ENCODE results near the gene FRMD4B. TPM values are rescaled to one million over a fixed set of nuclear protein-coding genes. Genes with fewer than 3 reads are reported as not detected.

Gene FRMD4B
- total and polyA plus RNA-seq, 2 experiments from 2014 or later = not detected

DNA sequence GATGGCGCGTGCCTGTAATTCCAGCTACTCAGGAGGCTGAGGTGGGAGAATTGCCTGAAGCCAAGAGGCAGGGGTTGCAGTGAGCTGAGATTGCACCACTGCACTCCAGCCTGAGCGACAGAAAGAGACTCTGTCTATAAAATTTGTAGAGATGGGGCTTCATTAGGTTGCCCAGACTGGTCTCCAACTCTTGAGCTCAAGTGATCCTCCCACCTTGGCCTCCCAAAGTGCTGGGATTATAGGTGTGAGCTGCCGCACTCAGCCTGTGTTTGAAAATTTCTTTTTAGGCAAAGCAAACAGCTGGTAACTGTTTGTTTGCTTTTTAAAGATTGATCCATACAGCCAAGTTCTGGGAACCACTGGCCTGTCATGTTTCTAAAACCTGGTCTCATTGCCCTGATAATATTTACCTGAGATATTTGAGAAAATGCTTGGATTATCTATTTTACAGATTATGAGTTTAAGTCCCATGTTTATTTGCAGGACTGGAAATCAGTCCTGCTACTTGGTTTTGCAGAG, 199.3 kb downstream of the FRMD4B start:
- H2AFZ ChIP-seq = no peak overlapping the region
- H4K20me1 ChIP-seq (ENCODE audit: insufficient read depth) = no peaks in the 10 kb centered on the region
- H3K4me2 ChIP-seq (ENCODE audit: unreplicated experiment) = no peak overlapping the region
- no peaks in the 10 kb centered on the region for H3K27me3 ChIP-seq (replicated peaks; ENCODE audit: insufficient read depth)
- H3K9ac ChIP-seq = no peak overlapping the region
- no peaks in the 10 kb centered on the region for H3K9me2 ChIP-seq (ENCODE audit: insufficient read depth)
- H3K4me1 ChIP-seq (ENCODE audit: insufficient read depth) = peaks cover 19% of the 10 kb centered on the region
- H3K4me3 ChIP-seq = no peak overlapping the region
- no peak for DNase-seq
- no peaks in the 10 kb centered on the region for H3K79me2 ChIP-seq (ENCODE audit: insufficient read depth)
- no peaks in the 10 kb centered on the region for H3K36me3 ChIP-seq (ENCODE audit: low read depth)
- no peaks in the 10 kb centered on the region for H3K9me3 ChIP-seq (ENCODE audit: low read depth)
- peaks cover 26% of the 10 kb centered on the region for H3F3A ChIP-seq (ENCODE audit: insufficient read depth)
- in situ Hi-C loops (cut with MboI) = no loop called here
- no peak overlapping the region for H3K27ac ChIP-seq
- TF ChIP-seq EZH2phosphoT487 (IDR thresholded peaks at IDR 0.05; ENCODE audit: insufficient read depth, low read depth) (no peak), EZH2 (IDR thresholded peaks at IDR 0.05; ENCODE audit: insufficient read depth, poor library complexity, severe bottlenecking) (no peak)
- WGBS, 2 experiments (ENCODE audit: low coverage in 1 of 2, low lambda C conversion rate in 2 of 2, missing lambda C conversion rate in 2 of 2) = 98% methylated on average over 4 of the region's 4 CpGs

- peak; percentile 83 for DNase-seq
- Histone ChIP-seq H3K36me3 (ENCODE audit: low read depth) (no peaks in the 10 kb centered on the region), H3K27ac (peak overlapping the region; percentile 53), H3K9ac (peak overlapping the region; percentile 7; the same call in 1 of the 2 replicates), H3K79me2 (ENCODE audit: insufficient read depth) (no peaks in the 10 kb centered on the region), H3K4me3 (peak overlapping the region; percentile 50), H2AFZ (peak overlapping the region; percentile 57), H3K9me3 (ENCODE audit: low read depth) (no peaks in the 10 kb centered on the region), H3K27me3 (replicated peaks; ENCODE audit: insufficient read depth) (no peaks in the 10 kb centered on the region), H3K4me1 (ENCODE audit: insufficient read depth) (peaks cover 21% of the 10 kb centered on the region), H3K4me2 (ENCODE audit: unreplicated experiment) (peak overlapping the region; percentile 75), H4K20me1 (ENCODE audit: insufficient read depth) (no peaks in the 10 kb centered on the region), H3F3A (ENCODE audit: insufficient read depth) (peaks cover 26% of the 10 kb centered on the region), H3K9me2 (ENCODE audit: insufficient read depth) (no peaks in the 10 kb centered on the region)
- no peak for TF ChIP-seq EZH2phosphoT487 (IDR thresholded peaks at IDR 0.05; ENCODE audit: insufficient read depth, low read depth)
- TF ChIP-seq EZH2 (IDR thresholded peaks at IDR 0.05; ENCODE audit: insufficient read depth, poor library complexity, severe bottlenecking) = no peak
- WGBS, 2 experiments (ENCODE audit: low coverage in 1 of 2, low lambda C conversion rate in 2 of 2, missing lambda C conversion rate in 2 of 2) = 21 to 28% methylated on average over 8 of the region's 8 CpGs
- in situ Hi-C loops (cut with MboI) = no loop called here
Measured at GRCh38 chr3:69182588-69183316, 203.1 kb downstream of the FRMD4B start.

DNA sequence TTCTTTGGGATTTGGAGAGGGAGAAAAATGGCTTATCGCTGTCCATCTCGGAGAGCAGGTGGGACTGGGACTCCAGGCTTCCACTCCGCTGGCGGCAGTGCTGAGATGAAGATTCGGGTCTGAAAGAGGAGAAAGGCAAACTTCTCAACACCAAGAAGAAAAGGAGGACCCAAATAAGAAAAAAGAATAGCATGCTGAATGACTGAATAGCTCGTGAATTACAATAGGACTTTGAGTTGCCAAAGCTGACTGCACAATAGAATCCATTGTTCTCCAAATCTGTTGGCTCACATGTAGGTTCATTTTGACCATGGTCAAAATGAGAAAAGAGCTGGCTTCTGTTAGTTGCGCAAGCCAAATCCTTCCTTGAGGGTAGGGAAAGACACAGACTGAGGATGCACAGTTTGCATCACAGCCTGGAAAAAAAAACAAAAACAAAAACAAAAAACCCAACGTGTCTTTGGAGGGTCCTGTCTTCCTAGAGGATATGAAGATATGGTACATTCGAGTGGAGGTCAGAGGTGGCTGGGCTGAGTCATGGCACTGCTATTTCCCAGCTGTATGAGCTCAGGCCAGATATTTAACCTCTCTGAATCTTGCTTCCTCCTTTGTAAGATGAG, 204.2 kb downstream of the FRMD4B start:
- no peaks in the 10 kb centered on the region for H3K9me3 ChIP-seq (ENCODE audit: low read depth)
- H3K9ac ChIP-seq = peak overlapping the region; percentile 7; the same call in 1 of the 2 replicates
- 65 to 70% methylated on average over 9 of the region's 9 CpGs for WGBS, 2 experiments (ENCODE audit: low coverage in 1 of 2, low lambda C conversion rate in 2 of 2, missing lambda C conversion rate in 2 of 2)
- H3K9me2 ChIP-seq (ENCODE audit: insufficient read depth) = no peaks in the 10 kb centered on the region
- peak overlapping the region; percentile 50 for H3K4me3 ChIP-seq
- peak; percentile 59 for DNase-seq
- peak overlapping the region; percentile 53 for H3K27ac ChIP-seq
- TF ChIP-seq EZH2phosphoT487 (IDR thresholded peaks at IDR 0.05; ENCODE audit: insufficient read depth, low read depth) = no peak
- TF ChIP-seq EZH2 (IDR thresholded peaks at IDR 0.05; ENCODE audit: insufficient read depth, poor library complexity, severe bottlenecking) = no peak
- in situ Hi-C loops (cut with MboI) = no loop called here
- peaks cover 21% of the 10 kb centered on the region for H3K4me1 ChIP-seq (ENCODE audit: insufficient read depth)
- no peaks in the 10 kb centered on the region for H3K79me2 ChIP-seq (ENCODE audit: insufficient read depth)
- peaks cover 26% of the 10 kb centered on the region for H3F3A ChIP-seq (ENCODE audit: insufficient read depth)
- H3K36me3 ChIP-seq (ENCODE audit: low read depth) = no peaks in the 10 kb centered on the region
- no peaks in the 10 kb centered on the region for H4K20me1 ChIP-seq (ENCODE audit: insufficient read depth)
- H3K4me2 ChIP-seq (ENCODE audit: unreplicated experiment) = peak overlapping the region; percentile 75
- H2AFZ ChIP-seq = 0 out of 2 replicates have a peak overlapping the region, but pooled peaks have one; percentile 57
- no peaks in the 10 kb centered on the region for H3K27me3 ChIP-seq (replicated peaks; ENCODE audit: insufficient read depth)

DNA sequence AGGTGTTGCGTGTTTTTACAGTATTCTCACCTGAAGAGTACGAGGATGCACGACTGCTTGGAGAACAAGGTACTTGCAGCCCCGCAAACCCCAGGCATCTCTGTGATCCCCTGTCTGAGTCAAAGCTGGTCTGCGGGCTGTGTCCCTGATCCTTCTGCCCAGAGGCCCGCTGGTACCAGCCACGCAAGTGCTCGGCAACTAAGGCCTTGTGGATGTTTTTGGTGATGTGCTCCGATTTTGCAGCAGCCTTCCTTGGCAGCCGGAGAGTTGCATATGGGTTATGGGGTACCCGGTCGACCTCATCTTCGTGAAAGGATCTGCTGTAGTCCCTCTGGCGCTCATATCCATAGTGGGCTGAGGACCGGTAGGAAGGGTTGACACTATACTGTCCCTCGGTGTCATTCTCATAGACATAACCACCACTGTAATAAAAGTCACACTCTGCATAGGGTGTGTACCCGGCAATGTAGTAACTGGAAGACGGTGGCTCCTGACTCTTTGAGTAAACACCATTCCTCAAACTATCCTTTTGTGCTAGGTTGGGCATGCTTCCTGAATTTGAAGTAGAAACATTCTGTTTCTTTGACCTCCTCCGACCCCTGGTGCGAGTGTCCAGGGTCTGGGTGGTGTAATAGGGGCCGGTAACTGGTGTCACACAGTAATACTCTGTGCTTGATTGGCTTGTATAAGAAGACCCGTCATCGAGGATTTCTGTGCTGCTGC, 204.9 kb downstream of the FRMD4B start:
- TF ChIP-seq EZH2 (IDR thresholded peaks at IDR 0.05; ENCODE audit: insufficient read depth, poor library complexity, severe bottlenecking) (no peak), EZH2phosphoT487 (IDR thresholded peaks at IDR 0.05; ENCODE audit: insufficient read depth, low read depth) (no peak)

More for the DNA sequence above, 204.9 kb downstream of the FRMD4B start:
- H3K79me2 ChIP-seq (ENCODE audit: insufficient read depth) = no peaks in the 10 kb centered on the region
- no peaks in the 10 kb centered on the region for H3K9me3 ChIP-seq (ENCODE audit: low read depth)
- no peak overlapping the region for H2AFZ ChIP-seq
- H4K20me1 ChIP-seq (ENCODE audit: insufficient read depth) = no peaks in the 10 kb centered on the region
- H3K27me3 ChIP-seq (replicated peaks; ENCODE audit: insufficient read depth) = no peaks in the 10 kb centered on the region
- in situ Hi-C loops (cut with MboI) = no loop called here
- H3K27ac ChIP-seq = no peak overlapping the region
- H3K4me2 ChIP-seq (ENCODE audit: unreplicated experiment) = no peak overlapping the region
- H3K9ac ChIP-seq = no peak overlapping the region
- no peak overlapping the region for H3K4me3 ChIP-seq
- 92% methylated on average over 23 of the region's 23 CpGs for WGBS, 2 experiments (ENCODE audit: low coverage in 1 of 2, low lambda C conversion rate in 2 of 2, missing lambda C conversion rate in 2 of 2)
- H3K9me2 ChIP-seq (ENCODE audit: insufficient read depth) = no peaks in the 10 kb centered on the region
- peaks cover 21% of the 10 kb centered on the region for H3K4me1 ChIP-seq (ENCODE audit: insufficient read depth)
- no peaks in the 10 kb centered on the region for H3K36me3 ChIP-seq (ENCODE audit: low read depth)
- DNase-seq = no peak
- peaks cover 26% of the 10 kb centered on the region for H3F3A ChIP-seq (ENCODE audit: insufficient read depth)
